ENCODE measurements around the gene PKP3.
"Not testable (repeated sequence)": the region's sequence is repeated elsewhere in the genome, so short reads cannot be mapped to it uniquely, and the experiment has no call there.

Gene PKP3

GRCh38 chr11:379205-380094, 14.6 kb upstream of the PKP3 start:
- DNase-seq, result no peak

GRCh38 chr11:380095-380480, 13.9 kb upstream of the PKP3 start:
- no peak for DNase-seq

GRCh38 chr11:380491-380890, 13.5 kb upstream of the PKP3 start:
- DNase-seq, result no peak

- DNase-seq, result no peak
These were observed 13.0 kb upstream of the PKP3 start for GRCh38 chr11:380996-381395.

GRCh38 chr11:381501-382072, 12.4 kb upstream of the PKP3 start:
- no peak for DNase-seq

GRCh38 chr11:382081-382629, 11.9 kb upstream of the PKP3 start:
- DNase-seq, result no peak

GRCh38 chr11:383431-383830, 10.6 kb upstream of the PKP3 start:
- no peak for DNase-seq

GRCh38 chr11:384511-384910, 9.5 kb upstream of the PKP3 start:
- DNase-seq, result no peak

- no peak for DNase-seq
These were observed 8.2 kb upstream of the PKP3 start for GRCh38 chr11:385594-386351.

GRCh38 chr11:386483-386882, 7.5 kb upstream of the PKP3 start:
- DNase-seq, result no peak

- DNase-seq, result no peak
These were observed 6.7 kb upstream of the PKP3 start for GRCh38 chr11:387193-387793.

GRCh38 chr11:389369-389768, 4.6 kb upstream of the PKP3 start:
- not testable (repeated sequence) for DNase-seq

- DNase-seq, result peak; percentile 57
These were observed 3.8 kb upstream of the PKP3 start for GRCh38 chr11:390175-390574.

- DNase-seq, result no peak
These were observed 2.6 kb upstream of the PKP3 start for GRCh38 chr11:391117-392017.

- no peak for DNase-seq
These were observed 1.8 kb upstream of the PKP3 start for GRCh38 chr11:392102-392777.

- DNase-seq, result no peak
These were observed 583 bp upstream of the PKP3 start for GRCh38 chr11:393219-394033.

GRCh38 chr11:394858-395655, 1.0 kb downstream of the PKP3 start:
- DNase-seq, result no peak

- no peak for DNase-seq
These were observed 1.9 kb downstream of the PKP3 start for GRCh38 chr11:395866-396265.

GRCh38 chr11:396511-396947, 2.5 kb downstream of the PKP3 start:
- peak; percentile 26 for DNase-seq

Measured in RPMI8226 (cell line).